GM23338 (cell line): Measurements from ENCODE around the gene SRCIN1.

Source experiments
- CREB1 ChIP-seq: fragments of 250-450 bp; sonication (Bioruptor Pico); IDR thresholded peaks from 2 replicates; pipeline ENCODE4 v1.5.0; 2020; ENCODE audit warnings: low read depth, mild to moderate bottlenecking, moderate library complexity
- EZH2 ChIP-seq: fragments of 200-600 bp; sonication (generic); IDR thresholded peaks from one replicate; pipeline ENCODE4 v1.8.0; 2017; ENCODE audit warnings: antibody characterized with exemption, mild to moderate bottlenecking, low read depth; ENCODE audit not compliant: unreplicated experiment
- EZH2phosphoT487 ChIP-seq: fragments of 200-600 bp; sonication (generic); IDR thresholded peaks from one replicate; pipeline ENCODE4 v1.8.1; 2018; ENCODE audit warnings: antibody characterized with exemption; ENCODE audit not compliant: unreplicated experiment
- JUNB ChIP-seq: IDR thresholded peaks from one replicate; pipeline ENCODE4 v1.6.1; 2016; ENCODE audit warnings: antibody characterized with exemption; ENCODE audit not compliant: unreplicated experiment
- POLR2AphosphoS5 ChIP-seq: IDR thresholded peaks from 2 replicates; pipeline ENCODE4 v1.6.1; 2016; ENCODE audit warnings: antibody characterized with exemption, low read depth
- STAT1 ChIP-seq: IDR thresholded peaks from one replicate; pipeline ENCODE4 v1.6.1; 2016; ENCODE audit warnings: antibody characterized with exemption; ENCODE audit not compliant: unreplicated experiment
- ZNF331 ChIP-seq: fragments of 250-450 bp; sonication (Bioruptor Pico); IDR thresholded peaks from 2 replicates; pipeline ENCODE4 v1.5.0; 2020; ENCODE audit warnings: low read depth, mild to moderate bottlenecking, moderate library complexity
- TF ChIP-seq, protein P1 (sequence below), 2 experiments: fragments of 200-600 bp in 1 of 2; sonication (generic) in 1 of 2; conservative IDR thresholded peaks; 2 replicates each; pipeline versions ENCODE4 v1.5.1 to v1.6.1; 2016 to 2017; ENCODE audit warnings: antibody characterized with exemption in 2 of 2, low read depth in 2 of 2, mild to moderate bottlenecking in 2 of 2, moderate library complexity in 1 of 2
- TF ChIP-seq, protein P2 (sequence below): IDR thresholded peaks from one replicate; pipeline ENCODE4 v1.6.1; 2018; ENCODE audit warnings: antibody characterized with exemption; ENCODE audit not compliant: unreplicated experiment

DNA sequence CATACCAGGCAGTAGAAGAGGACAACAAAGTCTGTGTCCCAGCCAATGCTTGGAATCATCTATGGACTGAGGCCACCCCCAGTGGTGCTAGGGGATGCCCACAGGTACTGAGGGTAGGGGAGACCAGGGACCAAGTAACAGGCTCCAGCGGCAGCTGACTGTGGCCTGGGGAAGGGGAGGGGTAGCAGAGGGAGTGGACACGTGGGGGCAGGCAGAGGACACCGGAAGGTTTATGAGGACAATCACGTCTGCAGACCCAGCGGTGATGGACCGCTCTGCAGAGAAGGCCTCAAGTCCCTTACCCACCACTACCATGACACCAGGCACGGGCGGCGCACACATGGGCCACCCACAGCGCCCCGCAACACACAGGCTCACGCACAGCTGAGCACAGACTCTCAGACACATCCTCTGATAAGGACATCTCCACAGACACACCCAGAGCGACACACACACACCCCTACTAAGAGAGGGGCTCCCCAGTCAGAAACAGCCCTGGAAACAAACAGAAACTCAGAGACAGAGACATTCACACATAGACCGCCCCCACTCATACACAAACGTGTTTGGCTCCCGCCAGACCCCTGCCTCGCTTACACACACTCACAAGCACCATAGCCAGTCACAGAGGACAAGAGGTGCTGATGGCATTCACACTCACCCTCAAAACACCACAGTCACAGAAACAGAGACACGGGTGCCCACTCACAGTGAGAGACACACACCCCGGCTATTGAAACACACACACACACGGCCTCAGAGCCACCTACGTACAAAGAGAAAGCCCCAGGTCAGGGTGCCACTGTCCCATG is 35.8 kb downstream of the SRCIN1 start:
- TF ChIP-seq, protein P1, sequence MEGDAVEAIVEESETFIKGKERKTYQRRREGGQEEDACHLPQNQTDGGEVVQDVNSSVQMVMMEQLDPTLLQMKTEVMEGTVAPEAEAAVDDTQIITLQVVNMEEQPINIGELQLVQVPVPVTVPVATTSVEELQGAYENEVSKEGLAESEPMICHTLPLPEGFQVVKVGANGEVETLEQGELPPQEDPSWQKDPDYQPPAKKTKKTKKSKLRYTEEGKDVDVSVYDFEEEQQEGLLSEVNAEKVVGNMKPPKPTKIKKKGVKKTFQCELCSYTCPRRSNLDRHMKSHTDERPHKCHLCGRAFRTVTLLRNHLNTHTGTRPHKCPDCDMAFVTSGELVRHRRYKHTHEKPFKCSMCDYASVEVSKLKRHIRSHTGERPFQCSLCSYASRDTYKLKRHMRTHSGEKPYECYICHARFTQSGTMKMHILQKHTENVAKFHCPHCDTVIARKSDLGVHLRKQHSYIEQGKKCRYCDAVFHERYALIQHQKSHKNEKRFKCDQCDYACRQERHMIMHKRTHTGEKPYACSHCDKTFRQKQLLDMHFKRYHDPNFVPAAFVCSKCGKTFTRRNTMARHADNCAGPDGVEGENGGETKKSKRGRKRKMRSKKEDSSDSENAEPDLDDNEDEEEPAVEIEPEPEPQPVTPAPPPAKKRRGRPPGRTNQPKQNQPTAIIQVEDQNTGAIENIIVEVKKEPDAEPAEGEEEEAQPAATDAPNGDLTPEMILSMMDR (conservative IDR thresholded peaks at IDR 0.05; ENCODE audit: low read depth in 2 of 2) = no peak
- TF ChIP-seq JUNB (no peak), POLR2AphosphoS5 (no peak), EZH2 (no peak), ZNF331 (CRISPR knock-in tag) (no peak), STAT1 (no peak), CREB1 (CRISPR knock-in tag) (no peak), EZH2phosphoT487 (no peak)
- TF ChIP-seq, protein P2, sequence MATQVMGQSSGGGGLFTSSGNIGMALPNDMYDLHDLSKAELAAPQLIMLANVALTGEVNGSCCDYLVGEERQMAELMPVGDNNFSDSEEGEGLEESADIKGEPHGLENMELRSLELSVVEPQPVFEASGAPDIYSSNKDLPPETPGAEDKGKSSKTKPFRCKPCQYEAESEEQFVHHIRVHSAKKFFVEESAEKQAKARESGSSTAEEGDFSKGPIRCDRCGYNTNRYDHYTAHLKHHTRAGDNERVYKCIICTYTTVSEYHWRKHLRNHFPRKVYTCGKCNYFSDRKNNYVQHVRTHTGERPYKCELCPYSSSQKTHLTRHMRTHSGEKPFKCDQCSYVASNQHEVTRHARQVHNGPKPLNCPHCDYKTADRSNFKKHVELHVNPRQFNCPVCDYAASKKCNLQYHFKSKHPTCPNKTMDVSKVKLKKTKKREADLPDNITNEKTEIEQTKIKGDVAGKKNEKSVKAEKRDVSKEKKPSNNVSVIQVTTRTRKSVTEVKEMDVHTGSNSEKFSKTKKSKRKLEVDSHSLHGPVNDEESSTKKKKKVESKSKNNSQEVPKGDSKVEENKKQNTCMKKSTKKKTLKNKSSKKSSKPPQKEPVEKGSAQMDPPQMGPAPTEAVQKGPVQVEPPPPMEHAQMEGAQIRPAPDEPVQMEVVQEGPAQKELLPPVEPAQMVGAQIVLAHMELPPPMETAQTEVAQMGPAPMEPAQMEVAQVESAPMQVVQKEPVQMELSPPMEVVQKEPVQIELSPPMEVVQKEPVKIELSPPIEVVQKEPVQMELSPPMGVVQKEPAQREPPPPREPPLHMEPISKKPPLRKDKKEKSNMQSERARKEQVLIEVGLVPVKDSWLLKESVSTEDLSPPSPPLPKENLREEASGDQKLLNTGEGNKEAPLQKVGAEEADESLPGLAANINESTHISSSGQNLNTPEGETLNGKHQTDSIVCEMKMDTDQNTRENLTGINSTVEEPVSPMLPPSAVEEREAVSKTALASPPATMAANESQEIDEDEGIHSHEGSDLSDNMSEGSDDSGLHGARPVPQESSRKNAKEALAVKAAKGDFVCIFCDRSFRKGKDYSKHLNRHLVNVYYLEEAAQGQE = no peak
